GM19463 (cell line): ENCODE results near the gene HECTD2.
"Not testable (repeated sequence)": the region's sequence is repeated elsewhere in the genome, so short reads cannot be mapped to it uniquely, and the experiment has no call there.

Source experiments
- ATAC-seq: cut with Tn5 transposase; IDR thresholded peaks from one replicate; pipeline ENCODE4 v1.9.1; 2021; ENCODE audit warnings: mild to moderate bottlenecking, moderate library complexity; ENCODE audit not compliant: unreplicated experiment

The HECTD2 gene

GRCh38 chr10:91412354-91413087 lies 2.4 kb downstream of the HECTD2 start:
- ATAC-seq = no peak

GRCh38 chr10:91415816-91416215 lies 5.7 kb downstream of the HECTD2 start:
- no peak for ATAC-seq

- no peak for ATAC-seq
These were observed 6.3 kb downstream of the HECTD2 start for GRCh38 chr10:91416339-91416855.

GRCh38 chr10:91418416-91418815 lies 8.3 kb downstream of the HECTD2 start:
- ATAC-seq = no peak

- ATAC-seq = no peak
These were observed 10.7 kb downstream of the HECTD2 start for GRCh38 chr10:91420868-91421267.

GRCh38 chr10:91422915-91423314 lies 12.8 kb downstream of the HECTD2 start:
- ATAC-seq = no peak

- no peak for ATAC-seq
These were observed 13.9 kb downstream of the HECTD2 start for GRCh38 chr10:91424016-91424415.

GRCh38 chr10:91432175-91432574 lies 22.0 kb downstream of the HECTD2 start:
- ATAC-seq = no peak

- no peak for ATAC-seq
These were observed 23.5 kb downstream of the HECTD2 start for GRCh38 chr10:91433620-91434019.

- ATAC-seq = no peak
These were observed 23.9 kb downstream of the HECTD2 start for GRCh38 chr10:91434041-91434440.

GRCh38 chr10:91435241-91435640 lies 25.1 kb downstream of the HECTD2 start:
- no peak for ATAC-seq

GRCh38 chr10:91438228-91438627 lies 28.1 kb downstream of the HECTD2 start:
- not testable (repeated sequence) for ATAC-seq

GRCh38 chr10:91444211-91445182 lies 34.4 kb downstream of the HECTD2 start:
- ATAC-seq = no peak

- no peak for ATAC-seq
These were observed 41.9 kb downstream of the HECTD2 start for GRCh38 chr10:91452063-91452462.

GRCh38 chr10:91453535-91453934 lies 43.4 kb downstream of the HECTD2 start:
- no peak for ATAC-seq

GRCh38 chr10:91455135-91455534 lies 45.0 kb downstream of the HECTD2 start:
- not testable (repeated sequence) for ATAC-seq

GRCh38 chr10:91460681-91461080 lies 50.5 kb downstream of the HECTD2 start:
- no peak for ATAC-seq

GRCh38 chr10:91462423-91462822 lies 52.3 kb downstream of the HECTD2 start:
- ATAC-seq = no peak

- no peak for ATAC-seq
These were observed 54.4 kb downstream of the HECTD2 start for GRCh38 chr10:91464500-91464899.

- no peak for ATAC-seq
These were observed 55.1 kb downstream of the HECTD2 start for GRCh38 chr10:91465261-91465660.

- no peak for ATAC-seq
These were observed 57.0 kb downstream of the HECTD2 start for GRCh38 chr10:91467114-91467513.

GRCh38 chr10:91471602-91472001 lies 61.5 kb downstream of the HECTD2 start:
- no peak for ATAC-seq
